Daoy (cell line): ENCODE measurements around the gene INS. TPM values are rescaled to one million over a fixed set of nuclear protein-coding genes. Genes with fewer than 3 reads are reported as not detected.

Source experiments
- DNase-seq: peaks from one replicate; pipeline ENCODE4 v3.0.0-alpha.2; 2015; ENCODE audit warnings: low read depth
- total RNA-seq: library from RNA; depleted of rRNA; stranded (reverse); fragments of >200 nt; shearing (Covaris generic); gene quantifications from 2 replicates; pipeline ENCODE4 v1.2.3, GENCODE V29; 2014

The INS gene
- total RNA-seq, 1 experiment from 2014 or later = not detected

GRCh38 chr11:2144544-2145248 is 16.3 kb downstream of the INS start:
- no peak for DNase-seq

DNA sequence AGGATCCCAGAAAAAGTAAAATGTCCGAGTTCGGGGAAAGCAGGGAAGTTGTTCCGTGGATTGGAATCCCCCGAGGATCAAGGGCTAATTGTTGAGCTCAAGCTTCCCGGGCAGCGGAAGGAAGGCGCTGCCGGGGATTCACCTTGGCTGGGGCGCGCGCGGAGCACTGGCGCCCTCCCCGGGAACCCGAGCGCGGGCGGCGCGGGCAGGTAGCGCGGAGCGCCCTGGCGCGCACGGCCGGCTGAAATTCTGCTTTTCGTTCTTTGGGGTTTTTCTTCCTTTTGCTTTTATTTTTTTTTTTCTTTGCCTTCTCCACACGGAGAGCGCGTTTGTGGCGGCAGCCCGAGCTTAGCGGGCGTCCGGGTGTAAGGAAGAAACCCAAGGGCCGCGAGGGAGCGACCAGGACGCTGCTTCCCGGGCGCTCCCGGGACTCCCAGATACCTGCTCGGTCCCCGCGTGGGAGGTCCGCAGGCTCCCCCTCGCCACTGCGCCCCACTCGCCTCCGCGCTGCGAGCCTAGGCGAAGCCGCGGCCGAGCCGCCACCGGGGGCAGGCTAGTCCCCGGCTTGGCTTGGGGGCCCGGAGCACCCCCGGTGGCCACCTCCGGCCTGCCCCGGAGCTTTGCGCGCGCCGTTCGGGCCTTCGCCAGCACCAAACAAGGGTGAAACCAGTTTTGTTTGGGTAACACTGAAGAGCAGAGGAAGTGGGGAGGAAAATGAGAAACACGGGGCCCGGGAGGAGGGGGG is 17.0 kb downstream of the INS start:
- peak; percentile 38 for DNase-seq

- DNase-seq = no peak
Measured at GRCh38 chr11:2143477-2143798, 17.6 kb downstream of the INS start.

DNA sequence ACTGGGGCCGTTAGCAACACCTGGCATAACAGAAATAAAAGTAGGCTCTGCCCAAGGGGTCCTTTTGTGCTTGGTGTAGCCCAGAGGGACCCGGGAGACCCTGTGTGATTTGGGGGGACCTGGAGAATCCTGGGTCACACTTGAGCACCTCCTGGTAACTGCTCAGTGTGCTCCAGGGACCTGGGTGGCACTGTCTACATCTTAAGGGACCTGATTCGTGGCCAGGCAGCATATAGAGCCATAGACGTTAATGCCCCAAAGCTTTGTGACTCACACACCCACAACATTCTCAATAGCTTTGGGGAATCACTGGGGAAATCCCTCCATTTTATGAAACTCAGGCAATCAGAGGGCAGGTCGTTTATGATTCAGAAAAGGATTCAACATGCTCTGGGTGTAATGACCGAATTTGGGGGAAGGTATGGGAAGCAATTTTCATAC is 18.2 kb downstream of the INS start:
- peak; percentile 74 for DNase-seq

- peak; percentile 39 for DNase-seq
Measured at GRCh38 chr11:2142300-2142759, 18.7 kb downstream of the INS start.

DNA sequence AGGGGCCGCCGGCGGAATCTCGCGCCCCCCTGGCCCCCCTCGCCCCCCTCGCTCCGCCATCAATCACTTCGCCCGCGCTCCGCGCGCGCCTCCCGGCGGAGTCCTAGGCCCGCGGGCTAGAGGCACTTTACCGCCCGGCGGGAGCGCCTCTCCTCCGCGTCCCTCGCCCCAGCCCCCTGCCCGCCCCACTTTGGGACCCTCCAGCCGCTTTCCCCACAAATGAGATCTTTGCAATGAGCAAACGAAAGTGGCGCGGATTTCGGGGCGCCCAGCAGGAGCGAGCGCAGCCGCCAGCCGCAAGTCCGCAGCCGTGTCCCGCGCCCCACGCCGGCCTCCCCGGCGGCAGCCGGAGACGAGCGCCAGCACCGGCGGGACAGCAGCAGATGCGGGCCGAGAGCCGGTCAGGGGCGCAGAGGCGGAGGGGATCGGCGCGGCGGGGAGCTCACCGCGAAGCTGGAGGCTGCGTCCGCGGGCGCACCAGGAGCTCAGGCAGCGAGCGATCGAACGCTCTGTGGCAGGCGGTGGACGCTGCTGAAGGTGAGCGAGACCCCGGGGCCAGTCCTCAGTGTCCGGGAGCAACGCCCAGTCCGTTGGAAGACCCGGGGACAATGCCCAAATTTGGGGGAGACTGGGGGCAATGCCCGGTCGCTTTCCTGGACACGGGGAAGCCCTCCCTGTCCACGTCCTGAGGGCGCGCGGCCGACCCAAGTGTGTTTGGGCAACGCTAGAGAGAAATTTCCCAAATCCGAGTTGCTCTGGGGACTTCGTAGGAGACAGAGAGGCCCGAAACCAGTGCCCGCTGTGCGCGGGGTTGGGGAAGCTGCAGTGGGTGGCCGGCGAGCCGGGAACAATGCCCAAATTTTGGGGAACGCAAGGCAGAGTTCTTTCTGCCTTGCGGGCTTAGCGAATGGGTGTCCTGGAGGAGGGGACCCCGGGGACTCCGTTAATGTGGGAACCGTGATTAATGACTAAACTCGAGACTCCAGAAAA is 20.3 kb downstream of the INS start:
- DNase-seq = no peak

GRCh38 chr11:2139621-2140337 is 21.2 kb downstream of the INS start:
- no peak for DNase-seq

DNA sequence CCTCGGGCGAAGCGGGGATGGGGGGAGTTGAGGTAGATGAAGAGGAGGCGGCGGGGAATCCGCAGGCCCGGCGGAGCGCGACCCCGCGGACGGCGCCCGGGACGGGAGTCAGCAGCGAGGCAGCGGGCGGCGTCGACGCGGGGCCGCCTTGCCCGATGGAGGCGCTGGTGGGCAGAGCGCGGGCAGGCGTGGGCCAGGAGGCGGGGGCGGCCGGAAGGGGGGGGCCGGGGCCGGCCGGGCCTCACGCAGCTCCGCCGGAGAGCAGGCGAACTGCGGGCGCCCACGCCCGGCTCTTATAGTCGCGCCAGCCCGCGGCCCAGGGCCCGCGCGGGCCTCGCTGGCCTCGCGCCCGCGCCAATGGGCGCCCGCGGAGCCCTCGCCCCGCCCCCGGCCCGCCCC is 21.9 kb downstream of the INS start, which contains the start of gene IGF2:
IGF2 (minus strand) TSS at position 267 of the 399 bp plus-strand sequence. CDS start 3,866 bp downstream, outside the sequence.
- DNase-seq = no peak

DNA sequence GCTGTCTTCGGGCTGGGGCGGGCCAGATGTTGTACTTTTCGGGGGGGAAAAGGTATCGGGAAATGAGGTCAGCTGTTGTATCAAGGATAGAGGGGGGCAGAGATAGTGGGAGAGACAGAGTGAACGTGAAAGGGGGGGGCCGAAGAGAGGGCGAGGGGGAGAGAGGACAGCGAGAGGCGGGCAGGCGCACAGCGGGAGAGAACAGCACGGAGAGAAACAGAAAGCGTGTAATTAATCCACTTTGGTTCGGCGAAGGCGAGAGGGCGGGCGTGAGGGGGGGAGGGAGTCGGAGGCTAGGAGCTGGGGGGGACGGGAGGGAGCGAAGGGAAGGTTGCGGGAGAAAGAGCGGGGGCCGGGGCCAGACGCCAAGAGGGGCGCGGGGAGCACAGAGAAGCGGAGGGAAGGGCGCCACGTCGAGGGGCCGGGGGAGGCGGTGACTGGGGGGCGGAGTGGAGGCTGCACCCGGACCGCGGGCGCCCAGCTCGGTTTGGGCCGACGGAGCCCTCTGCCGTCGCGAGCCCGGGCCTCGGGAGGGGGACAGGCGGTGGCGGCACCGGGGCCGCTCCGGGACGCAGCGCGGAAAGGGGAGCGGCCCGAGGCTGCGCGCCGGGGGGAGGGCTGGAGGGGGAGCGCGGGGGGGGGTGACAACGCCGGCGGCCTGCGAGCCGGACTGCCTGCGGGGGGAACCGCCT is 22.4 kb downstream of the INS start:
- no peak for DNase-seq

DNA sequence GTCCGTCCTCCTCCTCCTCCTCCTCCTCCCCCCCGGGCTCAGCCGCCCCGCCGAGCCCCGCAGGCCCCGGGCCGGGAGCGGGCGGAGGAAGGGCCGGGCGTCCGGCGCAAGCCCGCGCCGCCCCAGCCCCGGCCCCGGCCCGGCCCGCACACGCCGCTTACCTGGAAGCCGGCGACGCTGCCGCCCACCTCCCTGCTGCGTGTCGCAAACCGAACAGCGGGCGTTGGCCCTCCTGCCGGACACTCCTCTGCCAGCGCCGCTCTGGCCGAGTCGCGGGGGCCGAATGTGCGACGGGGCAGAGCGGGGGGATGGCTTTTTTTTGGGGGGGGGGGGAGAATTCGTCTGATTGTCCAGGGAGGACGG is 23.0 kb downstream of the INS start:
- no peak for DNase-seq

DNA sequence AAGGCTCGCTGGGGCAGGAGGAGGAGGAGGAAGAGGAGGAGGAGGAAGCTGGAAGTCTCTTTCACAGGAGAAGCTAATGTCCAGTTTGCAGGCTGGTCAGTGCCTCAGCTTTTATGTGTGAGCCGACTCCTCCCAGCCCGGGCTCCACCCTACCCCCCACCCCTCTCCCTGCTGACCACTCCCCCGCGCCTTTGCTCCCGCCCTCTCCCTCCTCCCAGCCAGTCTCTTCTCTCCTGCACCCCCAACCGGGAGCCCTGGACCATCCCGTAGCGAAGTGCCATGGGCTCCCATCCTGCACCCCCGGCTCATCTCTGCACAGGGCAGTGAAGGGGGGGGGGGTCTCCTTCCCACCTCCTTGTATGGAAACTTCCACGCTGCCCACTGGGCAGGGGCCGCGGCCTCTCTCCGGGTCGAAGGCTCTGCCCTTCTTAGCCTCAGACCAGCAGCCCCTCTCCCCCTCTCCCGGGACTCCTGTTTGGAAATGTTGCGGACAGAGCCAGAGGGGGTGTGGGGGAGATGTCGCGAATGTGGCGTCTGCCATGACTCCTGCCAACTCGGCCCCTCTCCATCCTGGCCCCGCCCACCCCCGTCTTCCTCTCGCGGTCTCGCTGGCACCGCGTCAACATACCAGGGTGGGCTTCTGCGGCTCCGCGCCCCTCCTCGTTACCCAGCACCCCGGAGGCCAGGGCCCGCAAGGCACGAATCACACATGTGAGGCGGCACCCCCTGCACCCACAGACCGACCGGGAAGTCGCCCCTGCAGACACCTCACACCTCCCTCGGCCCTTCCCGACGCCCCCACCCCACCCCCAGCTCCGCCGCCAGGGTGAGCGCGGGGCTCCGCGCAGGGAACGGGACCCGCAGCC is 23.6 kb downstream of the INS start:
- DNase-seq = peak; percentile 83

GRCh38 chr11:2136952-2137201 is 24.1 kb downstream of the INS start:
- no peak for DNase-seq

DNA sequence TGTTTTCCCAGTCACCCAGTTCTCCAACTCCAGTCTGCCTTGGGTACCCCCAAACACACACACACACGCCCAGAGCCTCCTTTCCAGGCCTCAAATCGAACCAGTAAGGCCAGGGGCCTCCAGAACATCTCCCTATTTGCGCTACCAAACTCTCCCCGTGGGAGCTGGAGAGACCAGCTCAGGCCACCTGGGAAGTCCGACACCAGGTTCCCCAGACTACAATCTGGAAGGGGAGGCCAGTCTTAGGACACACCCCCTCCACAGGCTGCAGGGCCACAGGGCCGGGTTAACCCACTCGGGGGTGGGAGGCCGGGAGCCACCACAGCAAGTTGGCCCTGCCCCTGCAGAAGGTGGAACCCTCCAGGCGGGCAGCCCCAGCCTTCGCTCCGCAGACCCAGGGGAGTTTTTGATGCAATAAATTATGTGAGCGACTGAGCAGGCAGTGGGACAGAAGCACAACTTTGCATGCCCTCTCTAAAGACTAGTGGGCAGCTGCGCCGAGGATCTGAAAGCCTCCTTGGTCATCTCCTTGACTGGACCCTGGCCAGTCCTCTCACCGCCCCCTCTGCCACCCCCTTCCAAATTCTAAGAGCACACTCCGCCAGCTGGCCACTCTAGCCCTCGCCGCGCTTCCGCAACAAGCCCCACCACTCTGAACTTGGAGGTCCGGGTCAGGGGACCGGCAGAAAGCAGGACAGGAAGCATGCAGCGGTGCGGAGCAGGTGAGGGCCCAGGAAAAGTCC is 24.6 kb downstream of the INS start:
- no peak for DNase-seq

DNA sequence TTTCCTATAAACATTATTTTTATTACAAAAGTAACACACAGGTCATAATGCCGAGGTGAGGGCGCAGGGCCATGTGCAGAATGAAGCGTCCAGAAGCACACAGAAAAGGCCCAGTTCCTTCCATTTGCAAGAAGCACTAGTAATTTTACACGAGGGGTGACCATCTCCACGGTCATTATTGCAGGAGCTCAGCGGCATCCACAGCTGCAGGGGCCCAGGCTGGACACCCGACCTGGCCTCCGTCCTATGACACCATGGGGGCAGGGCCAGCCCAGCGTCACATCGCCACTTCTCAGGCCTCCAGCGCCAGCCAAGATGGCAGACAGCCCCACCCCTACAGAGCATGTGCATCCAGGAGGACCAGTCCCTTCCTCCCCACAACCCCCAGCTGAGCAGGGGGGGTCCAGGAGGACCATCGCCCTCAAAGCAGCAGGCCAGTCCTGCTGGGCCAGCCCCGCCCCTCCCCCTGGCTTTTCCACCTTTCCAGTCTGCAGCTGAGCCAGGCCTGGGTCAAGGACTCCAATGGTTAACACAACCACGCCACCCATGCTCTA is 25.3 kb downstream of the INS start:
- no peak for DNase-seq

DNA sequence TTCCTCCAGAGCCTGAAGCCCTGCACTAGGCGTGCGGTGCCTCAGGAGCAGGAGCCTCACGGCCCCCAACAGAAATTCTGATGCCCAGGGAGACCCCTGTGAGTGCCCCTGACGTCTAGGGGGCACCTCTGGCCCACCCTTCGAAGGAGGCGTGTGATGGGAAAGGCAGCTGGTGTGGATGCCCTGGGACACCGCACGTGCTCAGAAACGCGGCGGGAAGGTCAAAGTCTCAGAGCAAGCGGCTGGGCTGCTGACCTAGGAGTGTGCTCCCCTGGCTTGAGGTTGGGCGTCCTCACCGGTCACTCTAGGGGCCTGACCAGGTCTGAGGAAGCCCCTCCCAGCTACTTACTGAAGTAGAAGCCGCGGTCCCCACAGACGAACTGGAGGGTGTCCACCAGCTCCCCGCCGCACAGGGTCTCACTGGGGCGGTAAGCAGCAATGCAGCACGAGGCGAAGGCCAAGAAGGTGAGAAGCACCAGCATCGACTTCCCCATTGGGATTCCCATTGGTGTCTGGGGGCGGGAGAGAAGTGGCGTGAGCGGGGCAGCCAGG is 25.9 kb downstream of the INS start:
- no peak for DNase-seq

DNA sequence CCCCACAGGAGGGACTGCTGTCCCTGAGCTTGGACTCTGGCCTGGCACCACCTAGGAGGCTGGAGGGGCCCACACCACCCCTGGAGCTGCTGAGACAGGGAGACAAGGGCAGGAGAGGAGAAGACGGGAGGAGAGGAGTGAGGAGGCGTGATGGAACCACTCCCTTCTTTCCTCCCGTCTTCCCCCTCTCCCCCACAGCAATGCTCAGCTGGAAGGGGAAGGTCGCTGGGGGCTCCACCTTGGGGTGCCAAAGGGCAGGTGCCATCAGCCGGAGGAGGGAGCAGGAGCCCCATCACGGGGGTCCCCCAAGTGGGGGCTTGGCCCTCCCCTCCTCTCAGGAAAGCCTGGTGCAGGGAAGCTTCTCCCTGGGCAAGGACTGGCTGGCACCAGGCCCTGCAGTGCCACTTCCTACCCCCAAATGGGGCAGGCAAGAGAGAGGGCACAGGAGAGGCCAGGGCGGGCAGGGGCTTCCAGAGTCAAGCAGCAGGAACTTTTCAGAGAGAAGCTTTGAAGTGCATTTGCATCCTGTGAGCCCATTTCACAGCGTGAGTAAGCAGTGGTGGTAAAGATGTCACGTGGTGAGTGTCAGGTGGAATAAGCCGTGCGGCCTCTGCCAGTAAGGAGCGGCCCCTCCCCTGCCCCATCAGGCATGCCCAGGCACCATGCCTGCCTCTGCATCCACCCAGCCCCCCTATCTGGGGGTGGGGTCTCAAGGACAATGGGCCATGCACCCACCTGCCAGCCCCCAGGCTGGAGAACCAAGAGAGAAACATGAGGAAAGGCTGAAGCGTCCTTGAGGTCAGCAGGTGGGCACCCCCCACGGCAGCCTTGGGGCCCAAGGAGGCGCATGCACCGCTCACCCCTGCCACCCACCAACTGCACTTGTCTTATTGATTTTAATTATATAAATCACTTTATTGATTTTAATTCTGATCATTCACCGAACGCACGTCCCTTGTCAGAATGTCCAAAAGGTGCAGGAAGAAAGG is 26.7 kb downstream of the INS start:
- DNase-seq = no peak

- no peak for DNase-seq
Measured at GRCh38 chr11:2133241-2134021, 27.6 kb downstream of the INS start.
